K562 (cell line): Measurements from ENCODE around the gene HSD11B1L.

Source experiments
- CTCF ChIP-seq, 3 experiments: IDR thresholded peaks in 2 of 3; conservative IDR thresholded peaks in 1 of 3; 2 replicates each; pipeline ENCODE4 v1.5.1; 2011 to 2012; ENCODE audit warnings: low read length in 3 of 3, mild to moderate bottlenecking in 3 of 3, control low read depth in 2 of 3, improper control_type of control experiment in 1 of 3, inconsistent platforms in 1 of 3, low read depth in 1 of 3, mixed read lengths in 1 of 3, moderate library complexity in 1 of 3; ENCODE audit not compliant: insufficient read depth in 2 of 3
- FOXJ3 ChIP-seq: sonication (generic); formaldehyde crosslinking; IDR thresholded peaks from 2 replicates; pipeline ENCODE4 v1.4.0; 2020; ENCODE audit warnings: mild to moderate bottlenecking, missing genetic modification reagents
- MLX ChIP-seq, 2 experiments: fragments of 450-650 bp in 1 of 2; sonication (generic) in 1 of 2; formaldehyde crosslinking; conservative IDR thresholded peaks; 2 replicates each; pipeline versions ENCODE4 v1.4.0 to v1.8.1; 2020 to 2022; ENCODE audit warnings: mild to moderate bottlenecking in 1 of 2, missing genetic modification reagents in 1 of 2
- PHF20 ChIP-seq: fragments of 450-650 bp; IDR thresholded peaks from 2 replicates; pipeline ENCODE4 v1.6.1; 2018; ENCODE audit not compliant: partially characterized antibody
- RAD21 ChIP-seq, 2 experiments: fragments of 250-450 bp in 1 of 2; fragments of 450-650 bp in 1 of 2; sonication (Bioruptor Pico) in 1 of 2; formaldehyde crosslinking in 1 of 2; IDR thresholded peaks in 1 of 2; conservative IDR thresholded peaks in 1 of 2; 2 replicates each; pipeline versions ENCODE4 v1.4.0 to v1.8.0; 2020 to 2022; ENCODE audit warnings: mild to moderate bottlenecking in 2 of 2, moderate library complexity in 1 of 2
- SPI1 ChIP-seq: IDR thresholded peaks from 2 replicates; pipeline ENCODE4 v1.6.1; 2011; ENCODE audit warnings: low read depth, low read length, control low read depth, borderline replicate concordance
- SREBF2 ChIP-seq: sonication (generic); formaldehyde crosslinking; IDR thresholded peaks from 2 replicates; pipeline ENCODE4 v1.4.0; 2020; ENCODE audit warnings: mild to moderate bottlenecking, missing genetic modification reagents
- TCF7 ChIP-seq: sonication (generic); IDR thresholded peaks from 2 replicates; pipeline ENCODE4 v1.6.1; 2016; ENCODE audit warnings: antibody characterized with exemption, borderline replicate concordance

GRCh38 chr19:5692723-5693194 is 11.9 kb downstream of the HSD11B1L start:
- TF ChIP-seq MLX (CRISPR knock-in tag; conservative IDR thresholded peaks at IDR 0.05): no peak
- TF ChIP-seq SPI1: no peak
- TF ChIP-seq RAD21 (CRISPR knock-in tag; conservative IDR thresholded peaks at IDR 0.05 in 1 of 2, IDR thresholded peaks at IDR 0.05 in 1 of 2): no peak
- TF ChIP-seq PHF20: no peak
- TF ChIP-seq FOXJ3 (CRISPR knock-in tag): no peak
- TF ChIP-seq SREBF2: no peak
- no peak for TF ChIP-seq CTCF (IDR thresholded peaks at IDR 0.05 in 2 of 3, conservative IDR thresholded peaks at IDR 0.05 in 1 of 3; ENCODE audit: insufficient read depth in 2 of 3, low read depth in 1 of 3, low read length in 3 of 3)
- TF ChIP-seq TCF7: no peak
